Spinal cord (tissue), 10 donors: Measurements from ENCODE around the gene PTCD3. TPM values are rescaled to one million over a fixed set of nuclear protein-coding genes. Genes with fewer than 3 reads are reported as not detected.

ENCODE experiments used
- DNase-seq, 6 donors: peaks; one replicate each; pipeline versions ENCODE4 v3.0.0 to v3.0.0-alpha.2; 2013 to 2015; ENCODE audit warnings: low spot score in 6 of 6, low read depth in 4 of 6
- H3K27ac ChIP-seq: one replicate; pipeline ENCODE4 v1.5.1; 2013; ENCODE audit warnings: low read depth, low read length, control low read depth
- H3K27me3 ChIP-seq: one replicate; pipeline ENCODE4 v1.6.1; 2013; ENCODE audit warnings: low read length; ENCODE audit not compliant: control insufficient read depth, insufficient read depth
- H3K36me3 ChIP-seq: one replicate; pipeline ENCODE4 v1.6.1; 2013; ENCODE audit warnings: low read length; ENCODE audit not compliant: control insufficient read depth, insufficient read depth
- H3K4me1 ChIP-seq: one replicate; pipeline ENCODE4 v1.6.1; 2013; ENCODE audit warnings: low read length; ENCODE audit not compliant: control insufficient read depth, insufficient read depth
- H3K4me3 ChIP-seq: one replicate; pipeline ENCODE4 v1.5.1; 2013; ENCODE audit warnings: low read depth, low read length, control low read depth
- H3K9me3 ChIP-seq: one replicate; pipeline ENCODE4 v1.6.1; 2013; ENCODE audit warnings: low read length; ENCODE audit not compliant: control insufficient read depth, insufficient read depth
- WGBS: methylation state at CpG from one replicate; pipeline ENCODE4 v1.1.5; 2013; ENCODE audit warnings: missing lambda C conversion rate; ENCODE audit not compliant: insufficient coverage; 5-methylcytosine and 5-hydroxymethylcytosine counted together
- polyA plus RNA-seq, 2 donors: library from polyadenylated mRNA; unstranded; fragments of 120-200 nt; gene quantifications; one replicate each; pipeline ENCODE4 v1.2.1, GENCODE V29; 2013; ENCODE audit not compliant: insufficient read length in 2 of 2
- total RNA-seq, 2 donors: library from RNA; depleted of rRNA in 1 of 2; stranded (reverse); fragments of 120-200 nt in 1 of 2; fragments of >200 nt in 1 of 2; gene quantifications; one replicate each; pipeline versions ENCODE4 v1.2.3 to v1.2.4, GENCODE V29; 2013 to 2014
- donor health status: healthy.

PTCD3 gene
- total and polyA plus RNA-seq, 4 donors, result 91.8 to 126 (median 118) TPM

DNA sequence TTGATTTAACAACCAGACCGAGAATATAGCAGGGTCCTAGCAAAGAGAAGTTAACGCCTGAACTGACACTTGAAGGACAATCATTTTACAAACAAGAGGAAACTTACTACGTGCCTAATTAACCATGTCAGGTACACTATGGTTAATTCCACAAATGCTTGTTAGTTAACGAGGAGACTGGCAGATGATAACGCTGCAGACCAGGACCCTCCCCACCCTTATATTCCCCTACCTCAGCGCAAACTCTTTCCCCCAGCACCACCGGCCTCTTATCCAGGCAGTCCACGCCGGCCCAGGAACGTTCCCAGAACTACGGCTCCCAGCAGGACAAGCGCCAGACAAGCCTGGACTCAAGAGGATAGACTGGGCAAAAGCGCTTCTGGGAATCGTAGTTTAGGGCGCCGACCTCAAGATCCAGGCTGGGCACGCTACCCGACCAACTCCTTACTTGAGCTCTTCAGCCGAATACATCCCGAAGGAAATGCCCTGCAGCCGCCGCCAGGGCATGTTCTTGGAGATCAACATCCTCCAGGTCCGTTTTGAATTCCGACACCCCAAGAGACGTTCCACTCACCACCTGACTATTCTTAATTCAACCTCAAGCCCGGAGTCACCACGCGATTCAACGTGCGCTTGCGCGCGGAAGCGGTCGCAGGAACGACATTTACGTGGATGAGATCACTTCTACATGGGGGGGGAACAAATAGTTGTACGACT is 625 bp upstream of the PTCD3 start, which contains the start of gene POLR1A:
Gene POLR1A, minus strand, starts transcription at position 635 of the 717 bp plus-strand sequence. Its CDS starts 110 bp downstream, at position 525.
- Histone ChIP-seq H3K36me3 (peaks cover 9% of the 10 kb centered on the region), H3K4me1 (peaks cover 4% of the 10 kb centered on the region), H3K27ac (peak within 1 kb of the TSS; percentile 76), H3K4me3 (peak within 1 kb of the TSS; percentile 99), H3K9me3 (no peaks in the 10 kb centered on the region), H3K27me3 (no peaks in the 10 kb centered on the region)
- 0% methylated on average over 22 of the region's 38 CpGs for WGBS
- DNase-seq, result peak; percentile 87 to 99 (median 96)

DNA sequence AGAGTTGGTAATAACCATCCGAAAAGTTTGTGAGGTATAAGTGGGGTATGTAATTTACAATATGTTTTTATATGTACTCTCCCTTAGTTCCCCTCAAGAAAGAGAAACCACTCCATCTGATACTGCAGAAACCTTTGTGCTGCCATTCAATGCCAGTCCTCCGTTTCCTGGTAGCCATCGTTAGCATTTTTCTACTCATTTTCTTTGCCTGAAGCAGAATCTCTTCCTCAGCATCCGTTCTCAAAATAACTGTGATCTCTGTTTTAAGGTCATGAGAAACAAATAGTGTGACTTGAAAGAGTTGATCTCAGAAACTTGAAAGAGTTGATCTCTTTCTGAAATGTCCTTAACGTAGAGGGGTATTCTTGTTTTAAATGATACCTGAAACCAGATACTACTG is 996 bp downstream of the PTCD3 start:
- H3K27ac ChIP-seq, result no peak overlapping the region
- H3K4me1 ChIP-seq, result peaks cover 4% of the 10 kb centered on the region
- no peak for DNase-seq
- no peaks in the 10 kb centered on the region for H3K9me3 ChIP-seq
- H3K36me3 ChIP-seq, result peaks cover 23% of the 10 kb centered on the region
- WGBS, result no CpG with 5 or more reads among the region's 5 CpGs
- H3K4me3 ChIP-seq, result peak overlapping the region; percentile 99
- H3K27me3 ChIP-seq, result no peaks in the 10 kb centered on the region

DNA sequence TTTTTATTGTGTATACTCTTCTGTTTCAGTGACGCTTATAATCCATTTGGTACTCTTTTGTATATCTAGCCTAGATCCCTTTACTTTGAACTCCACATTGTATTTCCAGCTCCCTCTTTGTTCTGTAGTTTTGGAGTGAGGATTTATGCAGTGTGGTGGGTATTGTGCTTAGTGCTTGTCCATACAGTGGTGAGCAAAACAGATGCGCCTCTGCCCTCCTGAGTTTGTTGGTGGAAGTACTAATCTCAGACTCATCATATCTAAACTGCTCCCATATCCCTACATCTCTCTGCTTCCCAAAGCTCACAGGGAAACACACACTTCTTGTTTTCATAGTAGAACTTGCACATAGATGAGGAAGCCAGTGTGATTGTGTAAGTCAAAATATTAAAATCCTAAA is 12.1 kb downstream of the PTCD3 start:
- H3K27ac ChIP-seq, result no peak overlapping the region
- DNase-seq, result no peak
- WGBS, result no CpG with 5 or more reads among the region's 2 CpGs
- peaks cover 64% of the 10 kb centered on the region for H3K36me3 ChIP-seq
- no peak overlapping the region for H3K4me3 ChIP-seq
- H3K9me3 ChIP-seq, result no peaks in the 10 kb centered on the region
- H3K27me3 ChIP-seq, result no peaks in the 10 kb centered on the region
- H3K4me1 ChIP-seq, result no peaks in the 10 kb centered on the region

DNA sequence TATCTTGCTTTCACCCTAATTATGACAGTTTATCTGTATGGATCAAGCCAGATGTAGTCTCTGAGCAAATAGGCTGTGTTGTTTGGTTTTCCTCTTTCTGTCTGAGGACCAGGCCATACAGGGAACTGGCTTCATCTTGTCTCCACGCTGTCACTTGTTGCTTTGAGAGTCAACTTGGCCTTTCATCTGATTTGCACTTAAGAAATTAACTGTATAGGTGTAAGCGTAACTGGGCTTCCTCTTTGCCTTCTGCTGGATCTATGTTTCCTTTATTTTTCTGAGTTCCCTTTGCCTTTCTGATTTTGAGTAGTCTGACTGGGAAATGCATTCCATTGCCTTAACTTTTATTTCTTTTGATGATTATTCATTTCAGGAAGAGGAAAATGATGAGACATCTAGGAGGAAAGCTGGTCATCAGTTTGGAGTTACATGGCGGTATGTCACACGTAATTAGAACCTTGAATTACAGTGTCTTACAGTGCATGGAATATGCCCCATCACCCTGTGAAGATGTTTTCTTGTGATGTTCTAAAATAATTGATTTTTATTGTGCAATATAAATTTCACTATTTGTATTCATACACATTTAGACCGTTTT is 17.4 kb downstream of the PTCD3 start:
- DNase-seq, result no peak
- Histone ChIP-seq H3K4me1 (no peaks in the 10 kb centered on the region), H3K9me3 (no peaks in the 10 kb centered on the region), H3K36me3 (peaks cover 66% of the 10 kb centered on the region), H3K4me3 (no peak overlapping the region), H3K27ac (no peak overlapping the region), H3K27me3 (no peaks in the 10 kb centered on the region)
- WGBS, result 100% methylated on average over 2 of the region's 5 CpGs

DNA sequence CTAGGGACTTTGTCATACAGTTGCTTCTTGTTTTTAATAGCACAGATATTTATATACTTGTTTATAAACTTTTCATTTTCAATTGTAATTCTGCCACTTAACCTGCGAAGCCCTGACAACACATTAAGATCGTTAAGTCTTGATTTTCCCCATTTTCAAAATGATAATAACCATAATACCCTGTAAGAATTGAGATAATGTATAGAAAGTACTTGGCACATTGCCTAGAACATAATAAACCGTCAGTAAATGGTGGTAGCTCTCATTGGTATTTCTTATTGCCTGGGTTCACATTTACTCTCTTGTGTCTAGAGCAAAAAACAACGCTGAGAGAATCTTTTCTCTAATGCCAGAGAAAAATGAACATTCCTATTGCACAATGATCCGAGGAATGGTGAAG is 18.6 kb downstream of the PTCD3 start:
- peak in 1 of 6 donors; percentile 51 for DNase-seq
- H3K4me3 ChIP-seq, result no peak overlapping the region
- H3K27ac ChIP-seq, result no peak overlapping the region
- H3K27me3 ChIP-seq, result no peaks in the 10 kb centered on the region
- no peaks in the 10 kb centered on the region for H3K9me3 ChIP-seq
- WGBS, result no CpG with 5 or more reads among the region's 5 CpGs
- peaks cover 62% of the 10 kb centered on the region for H3K36me3 ChIP-seq
- no peaks in the 10 kb centered on the region for H3K4me1 ChIP-seq

DNA sequence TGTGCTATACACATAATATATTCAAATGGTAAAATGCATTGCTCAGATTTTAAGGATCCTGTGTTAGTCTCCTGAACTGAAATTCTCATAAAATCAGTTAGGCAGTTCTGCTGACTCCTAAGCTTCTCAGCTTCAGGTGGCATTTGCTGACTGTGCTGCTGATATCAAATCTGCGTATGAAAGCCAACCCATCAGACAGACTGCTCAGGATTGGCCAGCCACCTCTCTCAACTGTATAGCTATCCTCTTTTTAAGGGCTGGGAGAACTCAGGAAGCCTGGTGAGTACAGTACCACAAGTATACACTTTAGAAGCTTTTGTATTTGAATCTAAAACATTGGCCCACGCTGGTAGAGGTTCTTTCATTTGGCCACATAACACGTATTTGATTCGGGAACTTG is 28.7 kb downstream of the PTCD3 start:
- Histone ChIP-seq H3K27me3 (no peaks in the 10 kb centered on the region), H3K4me1 (no peaks in the 10 kb centered on the region), H3K9me3 (no peaks in the 10 kb centered on the region), H3K27ac (no peak overlapping the region), H3K4me3 (no peak overlapping the region), H3K36me3 (peaks cover 51% of the 10 kb centered on the region)
- WGBS, result 100% methylated on average over 1 of the region's 4 CpGs
- no peak for DNase-seq

DNA sequence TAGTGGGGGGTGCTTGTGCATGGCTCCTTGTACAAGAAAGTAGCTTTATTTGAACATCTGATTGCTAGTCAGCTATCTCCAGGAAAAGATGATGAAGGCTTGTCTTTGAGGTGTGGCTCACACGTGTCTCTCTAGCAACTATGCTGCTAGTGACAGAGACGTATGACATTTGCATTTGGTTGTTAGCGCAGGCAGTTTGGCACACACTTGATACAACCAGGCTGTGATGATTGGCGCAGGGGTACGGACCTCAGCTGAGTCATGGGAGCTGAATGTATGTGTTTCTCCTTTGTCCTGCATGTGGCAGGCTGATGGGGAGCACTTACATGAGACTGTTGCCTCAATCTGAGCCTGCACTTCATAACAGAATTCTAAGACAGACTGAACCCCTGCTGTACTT is 29.6 kb downstream of the PTCD3 start:
- no peak for DNase-seq
- WGBS, result 82% methylated on average over 5 of the region's 5 CpGs
- Histone ChIP-seq H3K27me3 (no peaks in the 10 kb centered on the region), H3K4me1 (no peaks in the 10 kb centered on the region), H3K9me3 (no peaks in the 10 kb centered on the region), H3K4me3 (no peak overlapping the region), H3K27ac (no peak overlapping the region), H3K36me3 (peaks cover 43% of the 10 kb centered on the region)

DNA sequence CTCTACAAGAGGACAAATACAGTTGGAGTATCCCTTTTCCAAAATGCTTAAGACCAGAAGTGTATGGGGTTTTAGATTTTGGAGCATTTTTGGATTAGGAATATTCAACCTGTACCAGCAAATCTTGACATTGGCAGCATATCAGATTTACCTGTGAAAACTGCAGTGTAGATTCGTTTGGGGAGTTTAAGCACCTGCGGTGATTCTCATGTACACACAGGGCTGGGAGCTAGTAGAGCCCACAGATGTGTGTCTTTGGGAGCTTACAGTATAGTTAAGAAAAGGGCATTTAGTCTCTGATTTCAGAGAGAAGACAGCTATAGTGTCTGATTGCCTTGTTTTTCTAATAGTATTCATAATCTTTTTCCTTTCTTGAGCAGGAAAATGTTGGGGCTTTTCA is 30.1 kb downstream of the PTCD3 start:
- Histone ChIP-seq H3K27me3 (no peaks in the 10 kb centered on the region), H3K27ac (no peak overlapping the region), H3K9me3 (no peaks in the 10 kb centered on the region), H3K36me3 (peaks cover 41% of the 10 kb centered on the region), H3K4me1 (no peaks in the 10 kb centered on the region), H3K4me3 (no peak overlapping the region)
- 100% methylated on average over 2 of the region's 2 CpGs for WGBS
- DNase-seq, result no peak

DNA sequence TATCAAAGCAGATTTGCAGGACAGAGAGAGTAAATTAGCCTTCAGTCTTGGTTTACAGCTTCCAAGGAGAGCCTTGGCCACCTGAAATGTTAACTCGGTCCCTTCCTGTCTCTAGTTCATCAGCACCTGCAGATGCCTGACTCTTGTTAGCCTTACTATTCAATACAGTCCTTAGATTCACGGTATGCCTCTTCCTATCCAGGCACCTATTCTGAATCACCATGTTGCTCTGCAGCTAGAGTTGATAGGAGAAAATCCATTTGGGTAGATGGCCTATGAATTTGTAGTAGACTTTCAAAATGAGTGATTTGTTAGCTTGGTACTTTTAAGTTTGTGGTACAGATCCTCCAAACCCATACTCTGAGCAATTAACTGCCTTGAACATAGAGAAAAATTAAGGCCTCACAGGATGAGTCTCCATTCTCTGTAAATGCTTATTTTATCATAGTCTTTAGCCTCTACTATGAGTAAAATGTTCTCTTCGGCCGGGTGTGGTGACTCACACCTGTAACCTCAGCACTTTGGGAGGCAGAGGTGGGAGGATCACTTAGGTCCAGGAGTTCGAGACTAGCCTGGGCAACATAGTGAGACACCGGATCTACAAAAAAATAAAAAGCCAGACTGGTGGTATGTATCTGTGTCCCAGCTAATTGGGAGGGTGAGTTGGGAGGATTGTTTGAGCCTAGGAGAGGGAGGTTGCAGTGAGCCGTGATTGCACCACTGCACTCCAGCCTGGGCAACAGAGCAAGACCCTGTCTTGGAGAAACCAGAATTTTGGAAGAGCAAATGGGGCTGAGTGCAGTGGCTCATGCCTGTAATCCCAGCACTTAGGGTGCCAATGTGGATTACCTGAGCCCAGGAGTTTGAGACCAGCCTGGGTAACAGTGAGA is 32.9 kb downstream of the PTCD3 start:
- Histone ChIP-seq H3K9me3 (no peaks in the 10 kb centered on the region), H3K27ac (no peak overlapping the region), H3K36me3 (peaks cover 45% of the 10 kb centered on the region), H3K4me3 (no peak overlapping the region), H3K4me1 (no peaks in the 10 kb centered on the region), H3K27me3 (no peaks in the 10 kb centered on the region)
- WGBS, result 100% methylated on average over 4 of the region's 7 CpGs
- DNase-seq, result no peak
